ENCODE data around the gene LRR1.
"Not testable (repeated sequence)": the region's sequence is repeated elsewhere in the genome, so short reads cannot be mapped to it uniquely, and the experiment has no call there.

The LRR1 gene

DNA sequence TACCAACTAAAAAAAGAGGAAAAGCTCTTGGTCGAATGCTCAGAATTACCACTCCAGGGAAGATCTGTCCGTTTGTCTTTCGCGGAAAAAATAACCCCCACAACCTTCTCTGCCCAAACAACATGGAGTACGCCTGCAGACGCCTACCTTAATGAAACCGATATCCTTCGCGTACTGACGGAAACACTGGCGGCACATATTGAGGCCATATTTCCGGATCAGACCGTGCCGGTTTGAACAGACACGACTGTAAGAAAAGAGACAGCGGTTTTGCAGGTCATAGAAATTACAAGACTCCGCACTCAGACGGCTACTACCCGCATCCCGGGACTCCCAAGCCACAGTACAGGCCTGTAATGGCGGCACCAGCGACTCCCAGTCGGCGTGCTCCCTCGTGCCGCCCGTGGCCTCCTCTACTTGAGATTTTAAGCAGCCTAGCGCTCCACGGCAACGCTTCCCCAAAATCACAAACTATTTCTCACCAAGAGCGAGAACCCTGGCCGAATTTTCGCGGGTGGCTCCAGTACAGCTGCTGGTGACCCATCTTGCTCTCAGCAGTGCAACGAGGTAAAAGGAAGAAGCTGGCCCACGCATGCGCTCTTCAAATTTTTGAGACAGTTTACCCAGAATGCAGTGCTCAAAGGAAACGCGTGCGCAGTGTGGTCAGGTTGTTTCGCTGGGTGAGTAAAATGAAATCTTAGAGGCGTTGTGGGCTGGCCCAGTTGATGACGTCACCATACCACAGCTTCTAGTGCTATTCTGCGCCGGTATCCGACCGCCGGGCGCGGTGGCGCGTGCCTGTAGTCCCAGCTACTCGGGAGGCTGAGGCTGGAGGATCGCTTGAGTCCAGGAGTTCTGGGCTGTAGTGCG lies 12.7 kb upstream of the LRR1 start, which contains the start of gene RPS29:
Gene RPS29 (minus strand): TSS at position 578 of the 870 bp plus-strand sequence. CDS start 34 bp downstream, at position 544.
- DNase-seq (ENCODE audit: low read depth in 1 of 2, low spot score in 1 of 2) = peak; percentile 96 to 97

DNA sequence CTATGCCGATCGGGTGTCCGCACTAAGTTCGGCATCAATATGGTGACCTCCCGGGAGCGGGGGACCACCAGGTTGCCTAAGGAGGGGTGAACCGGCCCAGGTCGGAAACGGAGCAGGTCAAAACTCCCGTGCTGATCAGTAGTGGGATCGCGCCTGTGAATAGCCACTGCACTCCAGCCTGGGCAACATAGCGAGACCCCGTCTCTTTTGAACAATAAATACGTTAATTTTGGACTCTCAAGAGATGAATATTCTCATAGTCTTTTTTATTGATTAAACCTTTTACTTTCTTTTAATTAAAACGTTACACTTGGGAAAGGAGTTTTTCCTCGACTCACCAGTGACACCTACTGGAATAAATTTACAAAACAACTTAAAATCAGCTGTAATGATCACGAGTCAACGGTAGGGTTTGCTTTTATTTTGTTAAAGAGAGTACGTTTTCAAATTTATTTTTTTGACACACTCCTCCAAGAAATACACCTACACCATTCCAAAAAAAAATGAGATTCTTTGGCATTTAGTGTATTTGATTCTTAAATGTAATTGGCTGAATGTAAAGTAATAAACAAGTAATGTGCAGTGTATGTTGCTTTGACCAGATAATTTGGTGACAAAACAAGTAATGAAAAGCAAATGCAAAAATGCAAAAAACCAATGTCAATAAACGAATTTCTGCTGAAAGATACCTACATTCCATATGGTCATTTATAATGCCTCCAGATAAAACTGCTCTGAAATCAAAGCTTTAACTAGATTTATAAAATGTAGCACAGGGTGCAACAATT lies 11.9 kb upstream of the LRR1 start:
- peak in 1 of 2 donors; percentile 7 for DNase-seq (ENCODE audit: low read depth in 1 of 2, low spot score in 1 of 2)

GRCh38 chr14:49589387-49589786 lies 9.4 kb upstream of the LRR1 start:
- DNase-seq (ENCODE audit: low read depth in 1 of 2, low spot score in 1 of 2) = no peak

- DNase-seq (ENCODE audit: low read depth in 1 of 2, low spot score in 1 of 2) = no peak
Observed at GRCh38 chr14:49593016-49593415, 5.7 kb upstream of the LRR1 start.

DNA sequence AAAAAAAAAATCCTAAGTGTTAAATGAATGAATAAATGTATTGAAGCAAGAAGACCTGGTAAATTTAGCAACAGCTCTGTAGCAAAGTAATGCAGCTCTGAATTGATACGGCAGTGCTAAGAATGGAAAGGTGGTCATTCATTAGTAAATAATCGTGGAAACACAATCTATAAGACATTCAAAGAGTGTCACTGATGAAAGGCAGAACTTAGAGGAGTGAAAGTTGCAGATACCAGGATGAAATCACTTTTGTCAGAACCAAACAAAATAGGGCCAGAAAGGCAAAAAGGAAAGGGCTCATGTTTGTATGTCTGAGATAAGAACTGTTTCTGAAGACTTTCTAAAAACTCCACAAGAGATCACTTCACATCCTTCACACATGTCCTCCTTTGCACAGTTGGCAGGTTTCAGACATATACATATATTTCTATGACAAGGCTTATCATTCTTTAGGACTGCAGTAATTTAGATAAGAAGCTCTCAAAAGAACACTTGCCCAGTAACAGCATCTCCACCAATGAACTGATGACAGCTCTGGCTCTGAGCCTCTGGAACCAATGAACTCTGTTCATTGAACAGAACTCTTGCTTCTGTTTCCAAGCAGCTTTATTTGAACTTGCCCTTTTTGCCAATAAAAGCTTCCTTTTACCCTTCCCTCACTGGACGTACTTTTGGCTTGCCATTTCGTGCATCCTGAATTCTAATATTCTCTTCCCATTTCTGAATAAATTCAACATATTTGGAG lies 4.2 kb upstream of the LRR1 start:
- DNase-seq (ENCODE audit: low read depth in 1 of 2, low spot score in 1 of 2) = no peak

DNA sequence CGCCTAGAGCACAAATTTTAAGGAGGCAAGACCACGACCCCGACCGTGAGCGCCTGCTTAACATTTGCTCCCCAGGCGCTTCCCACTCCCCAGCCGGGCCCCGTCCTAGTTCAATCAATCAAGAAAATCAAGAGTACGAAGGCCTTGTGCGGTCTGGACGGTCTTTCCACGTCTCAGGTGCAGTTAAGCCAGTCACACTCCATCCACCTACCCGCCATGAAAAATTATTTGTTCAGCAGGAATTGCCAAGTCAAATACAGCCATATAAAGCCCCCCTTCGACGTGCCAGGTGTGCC lies 603 bp upstream of the LRR1 start:
- DNase-seq (ENCODE audit: low read depth in 1 of 2, low spot score in 1 of 2) = no peak

GRCh38 chr14:49607583-49607982 lies 8.8 kb downstream of the LRR1 start:
- no peak for DNase-seq (ENCODE audit: low read depth in 1 of 2, low spot score in 1 of 2)

GRCh38 chr14:49612251-49612650 lies 13.5 kb downstream of the LRR1 start:
- DNase-seq (ENCODE audit: low read depth in 1 of 2, low spot score in 1 of 2) = no peak

DNA sequence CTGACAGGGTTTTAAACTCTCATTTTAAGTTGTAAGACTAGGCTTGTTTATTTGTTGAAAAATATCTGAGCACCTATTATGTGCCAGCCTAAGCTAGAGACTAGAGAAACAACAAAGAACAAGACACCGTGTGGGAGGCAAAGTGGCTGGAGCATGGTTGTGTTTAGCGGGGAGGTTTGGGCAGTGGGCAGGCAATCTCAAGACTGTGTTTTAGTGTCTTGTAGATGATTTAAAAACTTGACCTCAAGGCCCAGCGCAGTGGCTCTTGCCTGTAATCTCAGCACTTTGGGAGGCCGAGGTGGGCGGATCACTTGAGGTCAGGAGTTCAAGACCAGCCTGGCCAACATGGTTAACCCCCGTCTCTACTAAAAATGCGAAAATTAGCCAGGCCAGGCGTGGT lies 13.9 kb downstream of the LRR1 start:
- DNase-seq (ENCODE audit: low read depth in 1 of 2, low spot score in 1 of 2) = no peak

GRCh38 chr14:49614196-49614595 lies 15.5 kb downstream of the LRR1 start:
- no peak for DNase-seq (ENCODE audit: low read depth in 1 of 2, low spot score in 1 of 2)

DNA sequence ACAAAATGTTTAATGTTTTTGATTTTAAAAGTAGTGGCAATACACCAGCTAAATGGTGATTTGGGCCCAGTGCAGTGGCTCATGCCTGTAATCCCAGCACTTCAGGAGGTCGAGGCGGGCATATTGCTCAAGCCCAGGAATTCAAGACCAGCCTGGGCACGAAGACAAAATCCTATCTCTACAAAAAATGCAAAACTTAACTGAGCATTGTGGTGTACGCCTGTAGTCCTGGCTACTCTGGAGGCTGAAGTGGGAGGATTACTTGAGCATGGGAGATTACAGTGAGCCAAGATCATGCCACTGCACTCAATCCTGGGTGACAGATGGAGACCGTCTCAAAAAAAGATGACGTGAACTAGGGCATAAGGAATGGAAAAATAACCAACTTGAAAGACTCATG lies 17.0 kb downstream of the LRR1 start:
- no peak for DNase-seq (ENCODE audit: low read depth in 1 of 2, low spot score in 1 of 2)

- DNase-seq (ENCODE audit: low read depth in 1 of 2, low spot score in 1 of 2) = no peak
Observed at GRCh38 chr14:49617852-49618519, 19.2 kb downstream of the LRR1 start.

- not testable (repeated sequence) for DNase-seq (ENCODE audit: low read depth in 1 of 2, low spot score in 1 of 2)
Observed at GRCh38 chr14:49619273-49619672, 20.5 kb downstream of the LRR1 start.

GRCh38 chr14:49619730-49620129 lies 21.0 kb downstream of the LRR1 start:
- no peak for DNase-seq (ENCODE audit: low read depth in 1 of 2, low spot score in 1 of 2)

- DNase-seq (ENCODE audit: low read depth in 1 of 2, low spot score in 1 of 2) = peak; percentile 86 to 89
Observed at GRCh38 chr14:49620182-49621113, 21.7 kb downstream of the LRR1 start, which contains the start of the genes MGAT2 and RPL36AL. Gene MGAT2 (plus strand): TSS chr14:49620799. CDS start chr14:49621269, 470 bp downstream. Gene RPL36AL (minus strand): TSS chr14:49620626. CDS start chr14:49619104, 1,522 bp downstream.

DNA sequence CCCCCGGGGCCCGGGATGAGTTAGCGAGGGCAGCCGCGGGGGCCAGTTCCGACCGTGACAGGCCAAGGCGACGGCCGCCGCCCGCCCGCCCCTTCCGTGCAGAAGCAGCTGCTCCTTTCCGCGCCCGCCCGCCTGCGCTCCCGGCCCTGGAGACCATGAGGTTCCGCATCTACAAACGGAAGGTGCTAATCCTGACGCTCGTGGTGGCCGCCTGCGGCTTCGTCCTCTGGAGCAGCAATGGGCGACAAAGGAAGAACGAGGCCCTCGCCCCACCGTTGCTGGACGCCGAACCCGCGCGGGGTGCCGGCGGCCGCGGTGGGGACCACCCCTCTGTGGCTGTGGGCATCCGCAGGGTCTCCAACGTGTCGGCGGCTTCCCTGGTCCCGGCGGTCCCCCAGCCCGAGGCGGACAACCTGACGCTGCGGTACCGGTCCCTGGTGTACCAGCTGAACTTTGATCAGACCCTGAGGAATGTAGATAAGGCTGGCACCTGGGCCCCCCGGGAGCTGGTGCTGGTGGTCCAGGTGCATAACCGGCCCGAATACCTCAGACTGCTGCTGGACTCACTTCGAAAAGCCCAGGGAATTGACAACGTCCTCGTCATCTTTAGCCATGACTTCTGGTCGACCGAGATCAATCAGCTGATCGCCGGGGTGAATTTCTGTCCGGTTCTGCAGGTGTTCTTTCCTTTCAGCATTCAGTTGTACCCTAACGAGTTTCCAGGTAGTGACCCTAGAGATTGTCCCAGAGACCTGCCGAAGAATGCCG lies 22.6 kb downstream of the LRR1 start:
- DNase-seq (ENCODE audit: low read depth in 1 of 2, low spot score in 1 of 2) = peak; percentile 25 to 46

- DNase-seq (ENCODE audit: low read depth in 1 of 2, low spot score in 1 of 2) = no peak
Observed at GRCh38 chr14:49622022-49622607, 23.4 kb downstream of the LRR1 start.

GRCh38 chr14:49623387-49623786 lies 24.6 kb downstream of the LRR1 start:
- DNase-seq (ENCODE audit: low read depth in 1 of 2, low spot score in 1 of 2) = no peak
